ENCODE data around the gene PMPCA. TPM values are rescaled to one million over a fixed set of nuclear protein-coding genes. Genes with fewer than 3 reads are reported as not detected.

PMPCA gene
- polyA plus RNA-seq, 1 experiment = 65.8 TPM

GRCh38 chr9:136385015-136385414 lies 25.4 kb upstream of the PMPCA start:
- TF ChIP-seq, protein P1, sequence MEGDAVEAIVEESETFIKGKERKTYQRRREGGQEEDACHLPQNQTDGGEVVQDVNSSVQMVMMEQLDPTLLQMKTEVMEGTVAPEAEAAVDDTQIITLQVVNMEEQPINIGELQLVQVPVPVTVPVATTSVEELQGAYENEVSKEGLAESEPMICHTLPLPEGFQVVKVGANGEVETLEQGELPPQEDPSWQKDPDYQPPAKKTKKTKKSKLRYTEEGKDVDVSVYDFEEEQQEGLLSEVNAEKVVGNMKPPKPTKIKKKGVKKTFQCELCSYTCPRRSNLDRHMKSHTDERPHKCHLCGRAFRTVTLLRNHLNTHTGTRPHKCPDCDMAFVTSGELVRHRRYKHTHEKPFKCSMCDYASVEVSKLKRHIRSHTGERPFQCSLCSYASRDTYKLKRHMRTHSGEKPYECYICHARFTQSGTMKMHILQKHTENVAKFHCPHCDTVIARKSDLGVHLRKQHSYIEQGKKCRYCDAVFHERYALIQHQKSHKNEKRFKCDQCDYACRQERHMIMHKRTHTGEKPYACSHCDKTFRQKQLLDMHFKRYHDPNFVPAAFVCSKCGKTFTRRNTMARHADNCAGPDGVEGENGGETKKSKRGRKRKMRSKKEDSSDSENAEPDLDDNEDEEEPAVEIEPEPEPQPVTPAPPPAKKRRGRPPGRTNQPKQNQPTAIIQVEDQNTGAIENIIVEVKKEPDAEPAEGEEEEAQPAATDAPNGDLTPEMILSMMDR (IDR thresholded peaks at IDR 0.05; ENCODE audit: low read depth, low read length) = no peak
- Histone ChIP-seq H3K27ac (ENCODE audit: low read depth, low read length) (no peak overlapping the region), H3K9me3 (ENCODE audit: control insufficient read depth, insufficient read depth, low read length) (no peaks in the 10 kb centered on the region; the same call in 1 of the 2 replicates), H3K4me3 (ENCODE audit: low read depth, low read length) (no peak overlapping the region), H3K27me3 (ENCODE audit: control insufficient read depth, insufficient read depth, low read length) (no peaks in the 10 kb centered on the region)
- CTCF ChIA-PET = no interaction called here
- DNase-seq (ENCODE audit: low read depth, low spot score) = no peak
- POLR2A ChIA-PET = interaction anchor here (0.6 kb wide), 1 partner anchor 462 kb away, joined by 3 read pairs; no protein-coding TSS in a partner anchor

DNA sequence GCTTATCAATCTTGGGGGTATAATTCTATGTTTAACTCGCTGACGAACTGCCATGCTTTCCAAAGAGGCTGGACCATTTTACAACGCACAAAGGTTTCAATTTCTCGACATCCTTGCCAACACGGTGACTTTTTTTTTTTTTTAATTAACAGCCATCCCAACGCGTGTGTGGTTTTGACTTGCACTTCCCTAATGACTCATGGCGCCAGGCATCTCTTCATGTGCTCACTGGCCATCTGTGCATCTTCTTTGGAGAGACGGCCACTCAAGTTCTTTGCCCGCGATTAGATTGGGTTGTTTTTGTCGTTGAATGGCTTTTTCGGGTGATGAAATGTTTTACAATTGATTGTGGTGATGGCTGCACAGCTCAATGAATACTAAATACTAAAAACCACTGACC lies 24.4 kb upstream of the PMPCA start:
- ChIA-PET CTCF (interaction anchor here (0.6 to 1.1 kb wide), 3 partner anchors 11 to 40 kb away, joined by 3 read pairs; no protein-coding TSS in a partner anchor), POLR2A (interaction anchor here (0.6 kb wide), 1 partner anchor 393 kb away, joined by 7 read pairs; no protein-coding TSS in a partner anchor)
- no peak overlapping the region for H3K4me3 ChIP-seq (ENCODE audit: low read depth, low read length)
- no peak for DNase-seq (ENCODE audit: low read depth, low spot score)
- H3K9me3 ChIP-seq (ENCODE audit: control insufficient read depth, insufficient read depth, low read length) = no peaks in the 10 kb centered on the region; the same call in 1 of the 2 replicates
- TF ChIP-seq, protein P1 (IDR thresholded peaks at IDR 0.05; ENCODE audit: low read depth, low read length) = no peak
- H3K27me3 ChIP-seq (ENCODE audit: control insufficient read depth, insufficient read depth, low read length) = no peaks in the 10 kb centered on the region
- H3K27ac ChIP-seq (ENCODE audit: low read depth, low read length) = no peak overlapping the region

DNA sequence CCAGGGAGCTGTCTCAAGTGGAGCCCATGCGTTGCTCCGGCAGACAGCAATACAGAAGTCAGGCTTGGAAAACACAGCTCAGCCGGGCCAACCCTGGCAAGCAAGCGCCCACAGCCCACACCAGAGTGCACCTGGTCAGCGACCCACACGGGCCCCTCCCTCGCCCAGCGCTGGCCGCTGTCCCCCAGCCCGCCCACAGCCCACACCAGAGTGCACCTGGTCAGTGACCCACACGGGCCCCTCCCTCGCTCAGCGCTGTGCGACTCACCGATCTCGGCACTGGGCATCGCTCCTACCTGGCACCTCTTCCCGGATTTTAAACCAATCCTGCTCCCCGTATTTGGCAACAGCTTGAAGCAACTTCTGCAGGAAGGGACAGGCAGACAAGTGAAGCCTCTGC lies 23.2 kb upstream of the PMPCA start:
- TF ChIP-seq, protein P1 (IDR thresholded peaks at IDR 0.05; ENCODE audit: low read depth, low read length) = no peak
- POLR2A ChIA-PET = no interaction called here
- Histone ChIP-seq H3K27me3 (ENCODE audit: control insufficient read depth, insufficient read depth, low read length) (no peaks in the 10 kb centered on the region), H3K4me3 (ENCODE audit: low read depth, low read length) (no peak overlapping the region), H3K27ac (ENCODE audit: low read depth, low read length) (no peak overlapping the region), H3K9me3 (ENCODE audit: control insufficient read depth, insufficient read depth, low read length) (no peaks in the 10 kb centered on the region; the same call in 1 of the 2 replicates)
- DNase-seq (ENCODE audit: low read depth, low spot score) = no peak
- CTCF ChIA-PET = no interaction called here

GRCh38 chr9:136389396-136389795 lies 21.1 kb upstream of the PMPCA start:
- H3K27me3 ChIP-seq (ENCODE audit: control insufficient read depth, insufficient read depth, low read length) = no peaks in the 10 kb centered on the region
- TF ChIP-seq, protein P1 (IDR thresholded peaks at IDR 0.05; ENCODE audit: low read depth, low read length) = no peak
- POLR2A ChIA-PET = no interaction called here
- H3K4me3 ChIP-seq (ENCODE audit: low read depth, low read length) = no peak overlapping the region
- CTCF ChIA-PET = interaction anchor here (0.9 to 1.0 kb wide), 2 partner anchors 26 to 77 kb away, joined by 3 to 5 read pairs; partner anchors contain the start of gene DNLZ
- H3K27ac ChIP-seq (ENCODE audit: low read depth, low read length) = no peak overlapping the region
- no peak for DNase-seq (ENCODE audit: low read depth, low spot score)
- no peaks in the 10 kb centered on the region; the same call in 1 of the 2 replicates for H3K9me3 ChIP-seq (ENCODE audit: control insufficient read depth, insufficient read depth, low read length)

DNA sequence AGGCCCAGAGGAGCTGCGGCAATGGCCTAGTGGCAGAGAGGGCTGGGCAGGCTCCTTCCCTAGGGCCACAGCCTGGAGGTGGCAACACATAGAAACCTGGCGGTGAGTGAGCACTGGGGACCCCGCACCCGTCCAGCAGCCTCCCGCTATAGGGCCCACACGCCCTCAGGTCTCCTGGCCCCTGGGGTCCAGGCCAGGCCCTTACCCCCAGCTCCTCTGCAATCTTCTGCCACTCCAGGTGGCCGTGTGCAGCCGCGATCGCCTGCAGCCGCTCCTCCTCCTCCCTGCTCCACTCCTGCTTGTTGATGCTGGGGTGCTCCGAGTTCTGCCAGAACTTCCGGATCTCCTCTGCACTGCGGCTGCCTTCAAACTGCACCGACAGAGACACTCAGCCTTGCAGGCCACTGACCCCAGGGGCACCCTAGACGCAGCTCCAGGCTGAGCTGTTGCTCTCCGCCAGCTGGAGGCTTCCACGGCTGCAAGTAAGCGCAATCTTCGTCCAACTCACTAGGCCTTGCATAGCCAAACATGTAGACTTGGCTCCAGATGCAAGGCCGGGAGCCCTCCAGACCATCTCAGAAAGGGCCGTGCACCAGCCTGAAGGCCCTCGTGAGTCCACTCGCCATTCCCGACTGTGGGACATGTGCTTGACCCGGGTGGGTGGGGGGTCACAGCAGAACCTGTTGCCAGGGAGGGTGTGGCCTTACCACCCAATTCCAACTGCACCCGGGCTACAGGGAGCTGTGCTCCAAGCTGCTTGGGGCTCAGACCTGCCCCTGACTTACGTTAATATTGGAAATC lies 18.5 kb upstream of the PMPCA start:
- no peak overlapping the region for H3K4me3 ChIP-seq (ENCODE audit: low read depth, low read length)
- CTCF ChIA-PET = interaction anchor here (1.3 kb wide), 1 partner anchor 9 kb away, joined by 5 read pairs; no protein-coding TSS in a partner anchor
- DNase-seq (ENCODE audit: low read depth, low spot score) = no peak
- H3K27ac ChIP-seq (ENCODE audit: low read depth, low read length) = no peak overlapping the region
- POLR2A ChIA-PET = no interaction called here
- no peaks in the 10 kb centered on the region; the same call in 1 of the 2 replicates for H3K9me3 ChIP-seq (ENCODE audit: control insufficient read depth, insufficient read depth, low read length)
- no peaks in the 10 kb centered on the region for H3K27me3 ChIP-seq (ENCODE audit: control insufficient read depth, insufficient read depth, low read length)
- TF ChIP-seq, protein P1 (IDR thresholded peaks at IDR 0.05; ENCODE audit: low read depth, low read length) = no peak

All from AG04450 (cell line).